GM12891 (cell line): ENCODE measurements around the gene BCKDK.
"Not testable (repeated sequence)": the region's sequence is repeated elsewhere in the genome, so short reads cannot be mapped to it uniquely, and the experiment has no call there.

ENCODE experiments used
- DNase-seq: peaks from one replicate; pipeline ENCODE4 v3.0.0; 2011; ENCODE audit warnings: low spot score; ENCODE audit not compliant: insufficient read length
- FAIRE-seq: peaks from 2 replicates; lab custom pipeline; 2011; peaks lifted over from hg19 to GRCh38; lab: Jason Lieb, UNC
- PAX5 ChIP-seq: IDR thresholded peaks from 2 replicates; pipeline ENCODE4 v1.6.1; 2011; ENCODE audit warnings: low read length, moderate library complexity, mild to moderate bottlenecking; ENCODE audit not compliant: insufficient read depth, severe bottlenecking
- POLR2A ChIP-seq: IDR thresholded peaks from 2 replicates; pipeline ENCODE4 v1.6.1; 2011; ENCODE audit warnings: low read depth, low read length, control low read depth
- POLR2AphosphoS5 ChIP-seq: IDR thresholded peaks from 2 replicates; pipeline ENCODE4 v1.6.1; 2011; ENCODE audit warnings: low read depth, low read length, control low read depth
- POU2F2 ChIP-seq: IDR thresholded peaks from 2 replicates; pipeline ENCODE4 v1.6.1; 2011; ENCODE audit warnings: low read depth, mild to moderate bottlenecking, control low read depth, low read length, moderate library complexity
- SPI1 ChIP-seq: IDR thresholded peaks from 2 replicates; pipeline ENCODE4 v1.6.1; 2011; ENCODE audit warnings: low read depth, low read length, control low read depth
- TAF1 ChIP-seq: IDR thresholded peaks from 2 replicates; pipeline ENCODE4 v1.6.1; 2011; ENCODE audit warnings: low read depth, low read length, control low read depth

Gene BCKDK

GRCh38 chr16:31145398-31145990, 37.3 kb downstream of the BCKDK start:
- FAIRE-seq, result no peak
- DNase-seq, result no peak
- no peak for TF ChIP-seq PAX5
- no peak for TF ChIP-seq SPI1
- no peak for TF ChIP-seq POLR2AphosphoS5
- no peak for TF ChIP-seq POLR2A
- TF ChIP-seq TAF1, result no peak
- TF ChIP-seq POU2F2, result no peak

- FAIRE-seq (no peak), DNase-seq (no peak)
- no peak for TF ChIP-seq POLR2A
- TF ChIP-seq TAF1, result no peak
- TF ChIP-seq POLR2AphosphoS5, result no peak
- no peak for TF ChIP-seq POU2F2
- no peak for TF ChIP-seq PAX5
- TF ChIP-seq SPI1, result no peak
Measured at GRCh38 chr16:31147574-31147973, 39.4 kb downstream of the BCKDK start.

GRCh38 chr16:31148281-31148728, 40.1 kb downstream of the BCKDK start:
- DNase-seq, result no peak
- no peak for FAIRE-seq

GRCh38 chr16:31148896-31149295, 40.7 kb downstream of the BCKDK start:
- DNase-seq (no peak), FAIRE-seq (no peak)
- TF ChIP-seq TAF1 (no peak), POU2F2 (no peak), POLR2AphosphoS5 (no peak), POLR2A (no peak), SPI1 (no peak), PAX5 (no peak)

More at GRCh38 chr16:31148281-31148728, 40.1 kb downstream of the BCKDK start:
- TF ChIP-seq POLR2A, result no peak
- TF ChIP-seq POU2F2, result no peak
- TF ChIP-seq SPI1, result no peak
- no peak for TF ChIP-seq TAF1
- no peak for TF ChIP-seq PAX5
- no peak for TF ChIP-seq POLR2AphosphoS5

GRCh38 chr16:31149332-31149731, 41.1 kb downstream of the BCKDK start:
- DNase-seq (no peak), FAIRE-seq (no peak)

GRCh38 chr16:31149894-31150890, 42.0 kb downstream of the BCKDK start, which contains the start of gene PRSS36:
TSS of gene PRSS36 (minus strand) at chr16:31150066. CDS start at chr16:31150035, 31 bp downstream.
- no peak for TF ChIP-seq PAX5
- no peak for TF ChIP-seq POLR2AphosphoS5
- TF ChIP-seq POU2F2, result no peak
- TF ChIP-seq TAF1, result no peak
- no peak for TF ChIP-seq SPI1
- no peak for TF ChIP-seq POLR2A
- FAIRE-seq (no peak), DNase-seq (no peak)

More at GRCh38 chr16:31149332-31149731, 41.1 kb downstream of the BCKDK start:
- no peak for TF ChIP-seq TAF1
- no peak for TF ChIP-seq SPI1
- no peak for TF ChIP-seq POLR2A
- no peak for TF ChIP-seq PAX5
- TF ChIP-seq POU2F2, result no peak
- TF ChIP-seq POLR2AphosphoS5, result no peak

- not testable (repeated sequence) for DNase-seq, FAIRE-seq
Measured at GRCh38 chr16:31150976-31151375, 42.8 kb downstream of the BCKDK start.

- DNase-seq, result no peak
- no peak for TF ChIP-seq TAF1
- TF ChIP-seq SPI1, result peak; percentile 41
- no peak for FAIRE-seq
Measured at GRCh38 chr16:31157136-31157535, 49.0 kb downstream of the BCKDK start.
